ENCODE measurements around the gene HELZ. TPM values are rescaled to one million over a fixed set of nuclear protein-coding genes. Genes with fewer than 3 reads are reported as not detected.

HELZ gene
- total RNA-seq, 1 experiment from 2014 or later: 40.5 TPM

DNA sequence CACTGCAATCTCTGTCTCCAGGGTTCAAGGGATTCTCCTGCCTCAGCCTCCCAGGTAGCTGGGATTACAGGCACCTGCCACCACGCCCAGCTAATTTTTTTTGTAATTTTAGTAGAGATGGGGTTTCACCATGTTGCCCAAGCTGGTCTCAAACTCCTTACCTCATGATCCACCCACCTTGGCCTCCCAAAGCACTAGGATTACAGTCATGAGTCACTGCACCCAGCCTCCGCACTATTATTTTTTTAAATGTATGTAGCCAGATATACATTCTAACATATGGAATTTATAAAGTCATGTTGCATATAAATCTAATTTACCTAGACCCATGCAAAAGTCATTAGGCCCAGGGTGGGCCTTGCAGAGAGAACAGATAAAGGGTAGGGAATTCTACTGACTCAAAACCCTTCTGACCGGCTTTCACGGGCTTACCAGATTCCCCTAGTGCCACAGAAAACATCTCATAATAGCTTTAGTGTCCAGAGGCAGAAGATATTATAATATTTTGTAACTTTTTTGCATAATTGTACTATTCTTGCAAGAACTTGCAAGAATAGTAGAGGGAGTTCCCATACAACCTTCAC, 20.5 kb upstream of the HELZ start:
- Histone ChIP-seq H3K9me3 (ENCODE audit: control insufficient read depth in 1 of 2, insufficient read depth in 1 of 2, low read depth in 1 of 2, low read length in 2 of 2) (no peaks in the 10 kb centered on the region), H2AFZ (ENCODE audit: low read depth, low read length, poor library complexity, severe bottlenecking) (no peak overlapping the region), H3K79me2 (ENCODE audit: insufficient read depth, low read length) (no peaks in the 10 kb centered on the region), H3K27ac (ENCODE audit: low read depth, low read length) (no peak overlapping the region), H3K9ac (ENCODE audit: low read length) (no peak overlapping the region), H4K20me1 (ENCODE audit: insufficient read depth) (no peaks in the 10 kb centered on the region), H3K4me1 (ENCODE audit: control insufficient read depth in 1 of 2, insufficient read depth in 2 of 2, low read length in 2 of 2) (no peaks in the 10 kb centered on the region), H3K9me2 (ENCODE audit: insufficient read depth) (no peaks in the 10 kb centered on the region), H3K36me3 (ENCODE audit: control insufficient read depth in 1 of 2, insufficient read depth in 2 of 2, low read length in 2 of 2) (no peaks in the 10 kb centered on the region), H3K4me2 (ENCODE audit: low read length) (no peak overlapping the region), H3K4me3 (replicated peaks in 1 of 2; ENCODE audit: low read depth in 1 of 2, low read length in 2 of 2) (no peak overlapping the region), H3K27me3 (ENCODE audit: insufficient read depth, low read length) (no peaks in the 10 kb centered on the region)
- RAD21 ChIA-PET (ENCODE audit: low non-redundant PET in 1 of 2, low total read pairs in 2 of 2, uncharacterized antibody in 2 of 2, unreplicated experiment in 2 of 2): no interaction called here
- CTCF ChIA-PET: no interaction called here
- TF ChIP-seq SRF (IDR thresholded peaks at IDR 0.05; ENCODE audit: low read depth): no peak
- no peak for TF ChIP-seq SP1 (IDR thresholded peaks at IDR 0.05; ENCODE audit: low read depth)
- no peak for TF ChIP-seq EGR1 (IDR thresholded peaks at IDR 0.05; ENCODE audit: low read depth)
- TF ChIP-seq ZNF274 (IDR thresholded peaks at IDR 0.05; ENCODE audit: low read depth, low read length): no peak
- TF ChIP-seq POLR2AphosphoS5 (IDR thresholded peaks at IDR 0.05; ENCODE audit: low read depth, low read length): no peak
- TF ChIP-seq, protein P1, sequence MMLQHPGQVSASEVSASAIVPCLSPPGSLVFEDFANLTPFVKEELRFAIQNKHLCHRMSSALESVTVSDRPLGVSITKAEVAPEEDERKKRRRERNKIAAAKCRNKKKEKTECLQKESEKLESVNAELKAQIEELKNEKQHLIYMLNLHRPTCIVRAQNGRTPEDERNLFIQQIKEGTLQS (IDR thresholded peaks at IDR 0.05): no peak
- no peak for TF ChIP-seq YY1 (IDR thresholded peaks at IDR 0.05; ENCODE audit: extremely low read depth, insufficient replicate concordance, low read depth, low read length)
- TF ChIP-seq, protein P2, sequence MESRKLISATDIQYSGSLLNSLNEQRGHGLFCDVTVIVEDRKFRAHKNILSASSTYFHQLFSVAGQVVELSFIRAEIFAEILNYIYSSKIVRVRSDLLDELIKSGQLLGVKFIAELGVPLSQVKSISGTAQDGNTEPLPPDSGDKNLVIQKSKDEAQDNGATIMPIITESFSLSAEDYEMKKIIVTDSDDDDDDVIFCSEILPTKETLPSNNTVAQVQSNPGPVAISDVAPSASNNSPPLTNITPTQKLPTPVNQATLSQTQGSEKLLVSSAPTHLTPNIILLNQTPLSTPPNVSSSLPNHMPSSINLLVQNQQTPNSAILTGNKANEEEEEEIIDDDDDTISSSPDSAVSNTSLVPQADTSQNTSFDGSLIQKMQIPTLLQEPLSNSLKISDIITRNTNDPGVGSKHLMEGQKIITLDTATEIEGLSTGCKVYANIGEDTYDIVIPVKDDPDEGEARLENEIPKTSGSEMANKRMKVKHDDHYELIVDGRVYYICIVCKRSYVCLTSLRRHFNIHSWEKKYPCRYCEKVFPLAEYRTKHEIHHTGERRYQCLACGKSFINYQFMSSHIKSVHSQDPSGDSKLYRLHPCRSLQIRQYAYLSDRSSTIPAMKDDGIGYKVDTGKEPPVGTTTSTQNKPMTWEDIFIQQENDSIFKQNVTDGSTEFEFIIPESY (IDR thresholded peaks at IDR 0.05; ENCODE audit: extremely low read depth, insufficient replicate concordance, low read length): no peak
- TF ChIP-seq CBX3 (IDR thresholded peaks at IDR 0.05; ENCODE audit: low read depth): no peak
- TF ChIP-seq, protein P3, sequence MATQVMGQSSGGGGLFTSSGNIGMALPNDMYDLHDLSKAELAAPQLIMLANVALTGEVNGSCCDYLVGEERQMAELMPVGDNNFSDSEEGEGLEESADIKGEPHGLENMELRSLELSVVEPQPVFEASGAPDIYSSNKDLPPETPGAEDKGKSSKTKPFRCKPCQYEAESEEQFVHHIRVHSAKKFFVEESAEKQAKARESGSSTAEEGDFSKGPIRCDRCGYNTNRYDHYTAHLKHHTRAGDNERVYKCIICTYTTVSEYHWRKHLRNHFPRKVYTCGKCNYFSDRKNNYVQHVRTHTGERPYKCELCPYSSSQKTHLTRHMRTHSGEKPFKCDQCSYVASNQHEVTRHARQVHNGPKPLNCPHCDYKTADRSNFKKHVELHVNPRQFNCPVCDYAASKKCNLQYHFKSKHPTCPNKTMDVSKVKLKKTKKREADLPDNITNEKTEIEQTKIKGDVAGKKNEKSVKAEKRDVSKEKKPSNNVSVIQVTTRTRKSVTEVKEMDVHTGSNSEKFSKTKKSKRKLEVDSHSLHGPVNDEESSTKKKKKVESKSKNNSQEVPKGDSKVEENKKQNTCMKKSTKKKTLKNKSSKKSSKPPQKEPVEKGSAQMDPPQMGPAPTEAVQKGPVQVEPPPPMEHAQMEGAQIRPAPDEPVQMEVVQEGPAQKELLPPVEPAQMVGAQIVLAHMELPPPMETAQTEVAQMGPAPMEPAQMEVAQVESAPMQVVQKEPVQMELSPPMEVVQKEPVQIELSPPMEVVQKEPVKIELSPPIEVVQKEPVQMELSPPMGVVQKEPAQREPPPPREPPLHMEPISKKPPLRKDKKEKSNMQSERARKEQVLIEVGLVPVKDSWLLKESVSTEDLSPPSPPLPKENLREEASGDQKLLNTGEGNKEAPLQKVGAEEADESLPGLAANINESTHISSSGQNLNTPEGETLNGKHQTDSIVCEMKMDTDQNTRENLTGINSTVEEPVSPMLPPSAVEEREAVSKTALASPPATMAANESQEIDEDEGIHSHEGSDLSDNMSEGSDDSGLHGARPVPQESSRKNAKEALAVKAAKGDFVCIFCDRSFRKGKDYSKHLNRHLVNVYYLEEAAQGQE (IDR thresholded peaks at IDR 0.05; ENCODE audit: low read depth): no peak
- TF ChIP-seq TCF7L2 (IDR thresholded peaks at IDR 0.05; ENCODE audit: borderline replicate concordance, extremely low read depth, insufficient read depth, insufficient read length): no peak
- no peak for TF ChIP-seq ELF1 (IDR thresholded peaks at IDR 0.05; ENCODE audit: borderline replicate concordance, low read depth)
- TF ChIP-seq SIN3A (IDR thresholded peaks at IDR 0.05; ENCODE audit: low read depth): no peak
- TF ChIP-seq ZFX (IDR thresholded peaks at IDR 0.05): no peak
- TF ChIP-seq POLR2A (IDR thresholded peaks at IDR 0.05; ENCODE audit: borderline replicate concordance, extremely low read depth, insufficient read depth, insufficient read length): no peak
- no peak for TF ChIP-seq FOSL1 (IDR thresholded peaks at IDR 0.05; ENCODE audit: low read depth)
- no peak for TF ChIP-seq EZH2 (IDR thresholded peaks at IDR 0.05)
- TF ChIP-seq, protein P4, sequence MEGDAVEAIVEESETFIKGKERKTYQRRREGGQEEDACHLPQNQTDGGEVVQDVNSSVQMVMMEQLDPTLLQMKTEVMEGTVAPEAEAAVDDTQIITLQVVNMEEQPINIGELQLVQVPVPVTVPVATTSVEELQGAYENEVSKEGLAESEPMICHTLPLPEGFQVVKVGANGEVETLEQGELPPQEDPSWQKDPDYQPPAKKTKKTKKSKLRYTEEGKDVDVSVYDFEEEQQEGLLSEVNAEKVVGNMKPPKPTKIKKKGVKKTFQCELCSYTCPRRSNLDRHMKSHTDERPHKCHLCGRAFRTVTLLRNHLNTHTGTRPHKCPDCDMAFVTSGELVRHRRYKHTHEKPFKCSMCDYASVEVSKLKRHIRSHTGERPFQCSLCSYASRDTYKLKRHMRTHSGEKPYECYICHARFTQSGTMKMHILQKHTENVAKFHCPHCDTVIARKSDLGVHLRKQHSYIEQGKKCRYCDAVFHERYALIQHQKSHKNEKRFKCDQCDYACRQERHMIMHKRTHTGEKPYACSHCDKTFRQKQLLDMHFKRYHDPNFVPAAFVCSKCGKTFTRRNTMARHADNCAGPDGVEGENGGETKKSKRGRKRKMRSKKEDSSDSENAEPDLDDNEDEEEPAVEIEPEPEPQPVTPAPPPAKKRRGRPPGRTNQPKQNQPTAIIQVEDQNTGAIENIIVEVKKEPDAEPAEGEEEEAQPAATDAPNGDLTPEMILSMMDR (IDR thresholded peaks at IDR 0.05 in 2 of 3, conservative IDR thresholded peaks at IDR 0.05 in 1 of 3; ENCODE audit: borderline replicate concordance in 1 of 3, insufficient read depth in 1 of 3, low read depth in 2 of 3, low read length in 2 of 3): no peak
- TF ChIP-seq, protein P5, sequence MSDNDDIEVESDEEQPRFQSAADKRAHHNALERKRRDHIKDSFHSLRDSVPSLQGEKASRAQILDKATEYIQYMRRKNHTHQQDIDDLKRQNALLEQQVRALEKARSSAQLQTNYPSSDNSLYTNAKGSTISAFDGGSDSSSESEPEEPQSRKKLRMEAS (IDR thresholded peaks at IDR 0.05): no peak
- no peak for ATAC-seq
- no peak for DNase-seq (ENCODE audit: low read depth, low spot score)
- BruUV-seq (replicated peaks): no TSS peak
- intact Hi-C loops (cut with micrococcal nuclease): no loop called here
- POLR2A ChIA-PET: no interaction called here
